ENCODE results near the gene CAMK2N2.
"Not testable (repeated sequence)": the region's sequence is repeated elsewhere in the genome, so short reads cannot be mapped to it uniquely, and the experiment has no call there.

Gene CAMK2N2

DNA sequence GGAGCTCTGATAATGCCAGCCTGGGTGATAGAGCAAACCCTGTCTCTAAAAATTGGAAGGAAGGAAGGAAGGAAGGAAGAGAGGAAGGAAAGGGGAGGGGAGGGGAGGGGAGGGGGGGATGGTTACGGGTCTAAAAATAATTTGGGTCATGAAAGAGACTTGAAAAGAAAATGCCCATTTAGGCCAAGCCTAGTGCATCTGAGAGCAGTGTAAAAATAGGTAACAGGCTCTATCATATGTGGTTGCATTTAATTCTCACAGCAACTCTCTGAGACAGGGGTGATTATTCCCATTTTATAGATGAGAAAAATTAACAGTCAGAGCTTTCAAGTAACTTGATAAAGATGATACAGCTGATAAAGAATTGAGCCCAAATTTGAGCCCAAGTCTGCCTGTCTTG is 10.9 kb upstream of the CAMK2N2 start:
- no peak for DNase-seq

DNA sequence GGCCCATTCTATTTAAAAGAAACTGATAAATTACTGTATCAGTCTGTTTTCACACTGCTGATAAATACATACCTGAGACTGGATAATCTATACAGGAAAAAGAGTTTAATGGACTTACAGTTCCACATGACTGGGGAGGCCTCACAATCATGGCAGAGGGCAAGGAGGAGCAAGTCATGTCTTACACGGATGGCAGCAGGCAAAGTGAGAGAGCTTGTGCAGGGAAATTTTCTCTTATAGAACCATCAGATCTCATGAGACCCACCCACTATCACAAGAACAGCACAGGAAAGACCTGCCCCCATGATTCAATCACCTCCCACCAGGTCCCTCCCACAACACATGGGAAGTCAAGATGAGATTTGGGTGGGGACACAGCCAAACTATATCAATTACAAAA is 5.9 kb upstream of the CAMK2N2 start:
- not testable (repeated sequence) for DNase-seq

DNA sequence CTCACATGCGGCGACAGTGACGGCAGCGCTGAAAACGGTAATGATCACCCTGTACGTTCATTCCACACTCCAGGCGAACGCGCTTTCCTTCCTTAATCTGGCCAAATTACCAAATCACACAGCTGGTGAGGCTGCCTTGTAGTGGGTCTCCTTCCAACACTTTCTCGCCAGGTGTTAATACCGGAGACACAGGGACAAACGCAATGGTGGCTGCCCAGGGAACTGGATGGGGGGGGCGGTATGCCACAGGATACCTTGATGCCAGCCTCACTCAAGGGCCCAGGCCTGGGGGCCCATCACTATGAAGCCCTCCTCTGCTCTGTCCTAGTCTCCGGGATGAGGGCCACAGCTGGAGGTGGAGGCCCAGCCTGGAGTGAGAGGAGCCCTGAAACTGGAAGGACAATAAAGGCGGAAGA is 1.4 kb upstream of the CAMK2N2 start:
- no peak for DNase-seq

DNA sequence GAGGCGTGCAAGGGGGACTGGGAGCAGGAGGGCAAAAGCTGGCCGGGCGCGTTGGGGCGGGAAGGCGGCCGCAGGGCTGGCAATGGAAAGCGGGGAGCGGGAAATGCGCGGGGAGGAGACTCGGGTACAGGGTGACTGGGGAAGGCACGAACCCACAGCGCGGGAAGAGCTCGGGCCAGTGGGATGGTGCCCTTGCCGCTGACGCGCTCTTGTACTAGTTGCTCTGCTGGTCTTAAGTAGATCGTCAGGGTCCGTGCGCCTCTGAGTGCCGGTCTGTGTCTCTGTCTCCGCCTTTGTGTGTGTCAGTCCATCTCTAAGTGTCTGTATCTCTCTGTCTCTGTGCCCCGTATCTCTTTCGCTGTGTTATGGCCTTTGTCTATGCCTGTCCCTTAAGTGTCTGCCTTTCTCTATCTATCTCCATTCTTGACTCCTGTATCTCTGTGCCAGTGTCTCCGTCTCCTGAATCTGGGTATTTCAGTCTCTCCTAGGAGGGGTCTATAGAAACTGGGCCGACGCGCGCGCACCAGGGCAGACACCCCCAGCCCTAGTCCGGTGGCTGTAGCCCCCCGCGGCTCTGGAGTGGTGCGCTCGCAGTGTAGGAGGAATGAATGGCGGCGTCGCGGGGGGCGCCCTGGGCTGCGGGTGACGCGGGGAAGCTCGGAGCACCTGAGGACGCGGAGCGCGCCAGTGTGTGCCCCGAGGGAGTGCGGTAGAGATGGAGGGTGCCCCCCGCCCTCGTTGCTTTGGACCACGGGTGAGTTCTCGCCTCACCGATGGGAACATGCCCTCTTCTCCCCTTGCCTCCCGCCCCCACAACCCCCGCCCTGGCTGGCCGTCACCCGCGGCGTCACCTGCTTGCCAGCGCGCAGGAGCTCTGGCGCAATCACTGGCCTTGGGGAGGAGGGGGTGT is 756 bp upstream of the CAMK2N2 start:
- no peak for DNase-seq

DNA sequence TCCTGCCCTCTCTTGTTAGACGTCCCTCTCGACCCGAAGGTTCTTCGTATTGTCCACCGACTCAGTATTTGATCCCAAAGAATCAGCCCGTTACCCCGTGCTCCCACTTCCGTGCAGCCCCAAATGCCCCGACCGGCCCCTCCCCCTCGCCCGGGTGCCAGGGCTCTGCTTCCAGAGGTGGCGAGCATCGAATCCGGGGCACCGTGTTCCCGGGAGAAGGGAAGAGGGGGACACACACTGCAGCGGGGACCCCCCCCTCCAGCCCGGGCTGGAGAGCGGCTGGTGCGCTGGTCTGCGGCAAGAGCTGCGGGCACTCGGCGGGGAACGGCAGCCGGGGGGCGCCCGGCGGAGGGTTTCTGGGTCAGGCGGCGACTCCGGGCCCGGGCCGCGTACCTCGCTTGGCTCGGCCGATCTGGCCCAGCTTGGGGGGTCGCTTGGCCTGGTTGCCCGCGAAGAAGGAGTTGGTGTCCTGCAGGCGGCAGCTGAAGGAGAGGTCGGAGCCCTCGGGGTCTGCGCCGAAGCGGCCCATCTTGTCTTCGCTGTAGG is 556 bp downstream of the CAMK2N2 start:
- DNase-seq: no peak

DNA sequence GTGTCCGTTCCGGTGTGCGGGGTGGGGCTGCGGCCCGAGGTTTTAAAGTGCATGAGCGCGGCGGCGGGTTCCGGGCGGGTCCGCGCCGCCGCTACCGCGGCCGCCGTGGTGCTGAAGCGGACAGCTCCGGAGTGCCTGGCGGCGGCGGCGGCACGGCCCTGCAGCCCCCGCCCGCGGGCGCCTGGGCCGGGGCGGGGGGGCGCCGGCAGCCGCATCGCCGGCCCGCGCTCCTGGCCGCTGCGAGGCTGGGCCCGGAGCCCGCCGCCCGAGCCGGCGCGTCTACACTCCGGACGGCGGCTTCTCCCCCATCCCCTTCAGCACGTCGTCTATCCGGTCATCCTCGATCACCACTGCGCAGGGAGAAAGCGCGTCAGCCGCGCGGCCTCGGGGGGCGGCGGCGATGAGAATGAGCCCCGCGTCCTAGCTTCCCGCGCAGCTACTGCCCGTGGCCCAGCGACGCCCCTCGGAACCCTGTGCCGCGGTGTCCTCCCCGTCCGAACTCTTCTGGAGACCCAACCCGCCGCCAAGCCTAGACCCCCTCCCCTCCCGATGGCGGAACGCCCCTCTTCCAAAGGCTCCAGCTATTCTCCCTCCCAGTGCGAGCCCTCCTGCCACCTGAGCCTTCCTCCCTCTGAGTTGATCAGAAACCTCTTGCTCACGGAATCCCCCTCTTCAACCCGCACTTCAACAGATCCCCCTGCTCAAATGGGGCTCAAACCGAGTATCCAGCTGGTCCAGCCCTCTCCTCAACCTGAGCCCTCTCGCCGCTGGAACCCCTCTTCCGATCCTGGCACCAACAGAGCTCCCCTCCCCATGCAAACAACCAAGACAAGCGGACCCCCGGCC is 1.3 kb downstream of the CAMK2N2 start:
- no peak for DNase-seq

DNA sequence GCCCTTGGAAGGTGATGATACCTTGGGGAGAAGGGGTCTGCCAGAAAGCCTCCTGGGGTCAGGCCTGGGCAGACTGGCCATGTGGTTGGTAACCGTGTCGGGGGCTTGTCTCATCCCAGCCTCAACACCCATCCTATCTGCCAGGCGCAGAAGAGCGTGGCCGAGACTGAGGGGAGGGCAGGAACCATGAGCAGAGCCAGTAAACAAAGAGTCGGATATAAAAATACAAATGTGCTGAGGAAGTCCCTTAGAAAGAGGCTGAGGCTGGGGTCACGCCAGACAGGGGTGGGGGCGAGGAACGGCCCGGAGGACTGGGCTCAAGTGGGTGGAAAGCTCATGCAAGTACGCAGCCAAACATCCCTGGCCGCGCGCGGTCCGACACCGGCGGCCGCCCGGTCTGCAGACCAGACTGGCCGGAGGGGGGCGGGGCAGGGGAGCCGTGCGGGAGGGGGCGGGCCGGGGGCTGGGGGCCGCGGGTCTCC is 1.9 kb downstream of the CAMK2N2 start:
- DNase-seq: no peak

DNA sequence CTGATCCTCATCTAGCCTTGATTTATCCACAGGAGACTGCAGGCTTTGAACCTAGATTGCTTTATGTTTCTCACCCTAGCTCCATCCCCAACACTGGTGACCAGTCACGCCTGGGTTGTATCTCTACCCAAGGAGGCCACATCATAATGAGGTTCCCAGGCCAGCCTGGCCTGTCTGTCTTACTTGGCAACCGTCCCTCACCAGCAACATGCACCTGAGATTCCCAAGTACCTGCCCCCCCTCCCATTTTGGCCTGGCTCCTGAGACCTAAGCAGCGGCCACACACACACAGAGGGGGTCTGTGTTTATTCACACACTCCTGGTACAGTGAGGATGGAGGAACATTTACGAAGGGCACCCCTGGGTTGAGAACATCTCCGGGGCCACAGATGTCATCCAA is 2.4 kb downstream of the CAMK2N2 start:
- DNase-seq: no peak

DNA sequence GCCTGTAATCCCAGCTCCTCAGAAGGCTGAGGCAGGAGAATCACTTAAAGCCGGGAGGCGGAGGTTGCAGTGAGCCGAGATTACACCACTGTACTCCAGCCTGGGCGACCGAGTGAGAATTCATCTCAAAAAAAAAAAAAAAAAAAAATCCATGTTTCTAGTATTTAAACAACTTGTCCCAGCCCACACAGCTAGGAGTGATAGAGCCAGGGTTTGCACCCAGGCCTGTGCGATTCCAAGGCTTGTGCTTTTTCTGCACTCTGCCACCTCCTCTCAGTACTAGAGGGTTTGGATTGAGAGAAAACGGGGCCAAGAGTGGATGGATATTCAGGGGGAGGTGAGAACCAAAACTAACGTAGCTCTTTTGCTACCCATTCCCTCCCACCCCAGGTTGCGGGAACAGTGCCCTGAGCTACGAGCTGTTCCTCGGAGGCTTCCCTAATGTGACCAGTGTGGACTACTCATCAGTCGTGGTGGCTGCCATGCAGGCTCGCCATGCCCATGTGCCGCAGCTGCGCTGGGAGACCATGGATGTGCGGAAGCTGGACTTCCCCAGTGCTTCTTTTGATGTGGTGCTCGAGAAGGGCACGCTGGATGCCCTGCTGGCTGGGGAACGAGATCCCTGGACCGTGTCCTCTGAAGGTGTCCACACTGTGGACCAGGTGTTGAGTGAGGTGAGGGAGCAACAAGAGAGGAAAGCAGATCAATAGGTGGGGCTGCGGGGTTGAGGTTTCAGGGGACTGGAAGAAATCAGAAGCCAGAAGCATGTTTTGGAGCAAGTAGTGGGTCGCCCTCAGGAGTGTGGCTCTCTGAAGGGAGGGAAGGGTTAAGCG is 4.1 kb downstream of the CAMK2N2 start:
- DNase-seq: no peak

DNA sequence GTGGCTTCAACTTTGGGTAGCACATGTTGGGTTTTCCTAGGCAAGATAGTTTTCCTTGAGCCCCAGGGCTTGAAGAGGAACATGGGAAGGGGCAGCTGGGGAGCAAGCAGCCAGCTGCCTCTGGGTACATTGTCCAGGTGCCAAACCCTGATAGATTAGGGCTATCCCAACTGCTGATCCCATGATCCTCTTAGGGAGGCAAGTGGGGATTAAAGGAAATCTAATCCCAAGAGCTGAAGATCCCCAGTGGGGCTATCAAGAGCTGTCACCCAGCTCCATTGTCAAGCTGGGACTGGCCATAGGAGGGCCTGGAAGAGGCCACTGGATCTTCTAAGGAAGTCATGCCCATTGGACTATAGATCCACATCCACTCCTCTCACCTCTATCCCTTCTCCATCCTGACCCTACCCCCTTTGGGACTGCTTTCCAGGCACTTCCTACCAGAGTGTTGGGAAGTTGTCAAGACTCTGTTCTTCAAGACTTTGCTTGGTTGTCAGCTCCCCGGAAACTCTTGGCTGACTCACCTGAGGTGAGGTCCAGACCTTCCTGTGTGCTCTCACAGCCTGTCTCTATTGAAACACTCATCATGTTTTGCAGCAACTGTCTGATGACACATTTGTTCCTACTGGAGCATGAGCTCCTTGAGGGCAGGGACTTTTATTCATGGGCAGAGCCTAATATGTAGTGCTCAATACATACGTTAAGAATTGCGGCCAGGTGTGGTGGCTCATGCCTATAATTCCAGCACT is 5.9 kb downstream of the CAMK2N2 start:
- DNase-seq: no peak

DNA sequence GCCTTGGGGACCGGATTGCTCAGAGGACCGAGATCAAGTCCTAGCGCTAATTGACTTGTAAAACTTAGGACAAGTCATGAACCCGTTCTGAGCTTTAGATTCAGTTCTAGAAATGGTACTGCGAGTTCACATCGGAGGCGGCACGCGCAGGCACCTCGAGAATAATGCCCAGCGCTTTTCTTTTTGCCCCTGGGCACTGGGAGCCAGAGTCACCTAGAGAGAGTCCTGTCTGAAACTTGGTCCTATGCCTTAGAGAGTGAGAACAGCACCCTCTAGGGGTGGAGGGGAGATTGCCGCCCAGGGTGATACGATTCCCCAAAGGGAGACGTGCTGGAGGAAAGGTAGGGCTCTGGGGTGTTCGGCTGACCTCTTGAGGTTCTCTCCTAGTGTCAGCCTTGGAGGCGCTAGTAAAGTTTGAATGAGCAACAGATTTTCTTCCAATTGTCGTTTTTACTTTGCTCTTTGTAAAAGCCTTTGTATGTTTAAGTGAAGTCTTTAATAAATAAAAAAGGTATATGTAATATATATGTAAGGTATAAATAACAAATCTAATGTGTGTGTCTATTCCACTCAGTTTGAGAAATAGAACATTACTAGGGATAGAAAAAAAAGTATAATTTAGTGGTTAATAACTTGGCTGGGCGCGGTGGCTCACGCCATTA is 11.1 kb downstream of the CAMK2N2 start:
- DNase-seq: peak; percentile 63 to 82

DNA sequence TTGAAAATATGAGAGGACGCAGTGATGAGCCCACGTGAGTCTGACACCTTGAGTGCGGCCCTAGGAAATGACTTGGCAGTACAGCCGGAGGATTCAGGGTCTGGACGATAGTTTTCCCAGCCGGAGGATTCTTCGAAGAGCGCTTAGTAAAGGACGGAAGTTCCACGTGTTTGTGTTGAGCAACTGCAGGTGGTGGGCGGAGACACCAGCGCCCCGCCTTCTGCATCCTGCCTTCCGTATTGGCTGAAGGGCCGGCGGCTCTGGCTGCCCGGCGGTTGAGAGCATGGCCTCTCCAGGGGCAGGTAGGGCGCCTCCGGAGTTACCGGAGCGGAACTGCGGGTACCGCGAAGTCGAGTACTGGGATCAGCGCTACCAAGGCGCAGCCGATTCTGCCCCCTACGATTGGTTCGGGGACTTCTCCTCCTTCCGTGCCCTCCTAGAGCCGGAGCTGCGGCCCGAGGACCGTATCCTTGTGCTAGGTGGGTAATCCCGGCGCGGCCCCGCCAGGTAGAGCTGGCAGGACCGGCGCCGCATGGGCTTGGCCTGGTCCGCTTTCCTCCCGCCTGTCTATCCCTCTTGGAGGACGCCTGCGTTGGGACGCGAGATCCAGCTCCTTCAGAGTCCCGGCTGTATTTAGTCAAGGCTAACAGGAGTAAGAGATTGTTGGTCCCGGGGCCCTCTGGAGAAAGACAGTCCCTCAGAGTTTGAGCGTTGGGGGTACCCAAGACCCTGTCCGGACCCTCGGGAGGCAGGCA is 11.8 kb downstream of the CAMK2N2 start, which contains the start of gene EEF1AKMT4:
Gene EEF1AKMT4 (plus strand): TSS at position 261 of the 755 bp plus-strand sequence. CDS start 23 bp downstream, at position 284.
- peak; percentile 88 to 93 for DNase-seq

DNA sequence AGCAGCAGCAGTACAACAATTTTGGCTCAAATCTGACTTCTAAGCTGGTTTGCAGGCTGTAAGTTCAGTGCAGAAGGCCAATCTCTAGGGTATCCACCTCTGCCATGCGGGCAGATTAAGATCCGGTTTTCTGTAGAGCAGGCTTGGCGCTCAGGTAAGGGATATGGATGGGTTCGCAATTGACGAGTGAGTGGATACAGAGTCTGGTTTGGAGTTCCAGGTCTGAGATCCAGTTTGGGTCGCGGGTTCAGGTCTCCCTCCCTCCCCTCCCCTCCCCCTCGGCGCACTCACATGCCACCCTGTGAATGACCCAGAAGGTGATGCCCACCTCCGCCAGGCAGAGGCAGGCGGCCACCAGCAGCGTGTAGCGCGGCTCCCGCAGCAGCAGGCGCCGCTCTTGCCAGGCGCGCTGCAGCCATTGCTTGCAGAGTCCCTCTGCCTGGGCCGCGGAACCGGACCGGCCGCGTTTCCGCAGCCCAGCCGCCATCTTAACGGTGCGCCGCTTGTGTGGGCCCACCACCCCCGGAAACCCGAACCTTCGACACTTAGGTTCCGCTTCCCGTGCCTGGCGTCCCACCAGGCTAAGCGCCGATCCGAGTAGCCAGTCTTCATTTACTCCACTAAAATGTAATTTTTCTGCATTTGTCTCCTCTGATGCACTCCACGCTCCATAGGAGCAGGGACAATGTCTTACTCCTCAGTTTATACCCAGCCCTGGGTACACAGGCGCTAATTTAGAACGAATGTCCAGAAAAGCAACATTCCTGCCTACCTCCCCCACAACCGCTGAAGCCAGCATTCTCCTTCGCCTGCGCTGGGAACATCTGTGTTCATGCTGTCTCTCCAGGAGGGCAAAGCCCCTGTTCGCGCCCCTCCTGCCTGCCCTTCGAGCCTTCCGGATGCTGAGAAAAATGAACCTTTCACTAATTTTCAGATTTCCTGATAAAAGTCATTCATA is 12.6 kb downstream of the CAMK2N2 start, which contains the start of gene ALG3:
Gene ALG3 (minus strand): TSS at position 509 of the 958 bp plus-strand sequence. CDS start 22 bp downstream, at position 487.
- DNase-seq: peak; percentile 60 to 68

DNA sequence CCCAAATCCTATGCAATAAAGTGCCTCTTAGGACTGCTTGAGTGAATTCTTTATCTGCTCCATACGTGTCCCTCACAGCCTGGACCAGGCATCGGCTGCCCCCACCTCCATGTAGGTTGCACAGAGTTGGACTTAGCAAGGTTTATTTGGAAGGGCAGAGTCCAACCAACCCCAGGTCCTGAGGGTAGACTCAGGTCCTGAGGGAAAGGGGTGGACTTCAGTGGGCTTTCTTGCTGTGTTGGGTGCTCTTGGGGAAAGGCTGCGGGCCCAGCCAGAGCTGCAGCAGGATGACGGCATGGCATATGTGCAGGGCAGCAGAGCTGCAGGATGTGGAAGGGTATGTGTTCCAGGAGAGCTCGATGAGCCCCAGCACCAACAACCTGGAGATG is 19.1 kb downstream of the CAMK2N2 start:
- no peak for DNase-seq

DNA sequence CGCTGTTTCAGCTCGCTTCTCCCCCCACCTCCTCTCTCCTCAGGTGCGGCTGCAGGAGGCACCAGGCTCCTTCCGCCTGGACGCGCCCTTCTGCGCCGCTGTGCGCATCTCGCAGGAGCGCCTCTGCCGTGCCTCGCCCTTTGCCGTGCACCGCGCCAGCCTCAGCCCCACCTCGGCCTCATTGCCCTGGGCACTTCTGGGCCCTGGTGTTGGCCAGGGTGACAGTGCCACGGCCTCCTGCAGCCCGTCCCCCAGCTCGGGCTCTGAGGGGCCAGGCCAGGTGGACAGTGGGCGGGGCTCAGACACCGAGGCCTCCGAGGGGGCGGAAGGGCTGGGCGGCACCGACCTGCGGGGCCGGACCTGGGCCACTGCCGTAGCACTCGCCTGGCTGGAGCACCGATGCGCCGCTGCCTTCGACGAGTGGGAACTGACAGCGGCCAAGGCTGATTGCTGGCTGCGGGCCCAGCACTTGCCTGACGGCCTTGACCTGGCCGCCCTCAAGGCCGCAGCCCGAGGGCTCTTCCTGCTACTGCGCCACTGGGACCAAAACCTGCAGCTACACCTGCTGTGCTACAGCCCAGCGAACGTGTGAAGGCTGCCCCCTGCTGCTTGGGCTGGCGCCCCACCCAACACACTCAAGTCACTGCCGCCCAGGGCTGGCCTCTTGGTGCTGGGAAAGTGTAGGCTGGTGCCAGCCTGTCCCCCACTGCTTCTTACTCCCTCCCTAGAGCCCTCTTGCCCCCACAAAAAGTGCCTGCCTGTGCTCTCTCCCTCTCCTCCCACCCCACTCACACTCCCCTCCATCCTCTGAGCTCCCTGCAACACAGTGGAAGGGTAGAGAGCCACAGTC is 19.7 kb downstream of the CAMK2N2 start:
- no peak for DNase-seq

DNA sequence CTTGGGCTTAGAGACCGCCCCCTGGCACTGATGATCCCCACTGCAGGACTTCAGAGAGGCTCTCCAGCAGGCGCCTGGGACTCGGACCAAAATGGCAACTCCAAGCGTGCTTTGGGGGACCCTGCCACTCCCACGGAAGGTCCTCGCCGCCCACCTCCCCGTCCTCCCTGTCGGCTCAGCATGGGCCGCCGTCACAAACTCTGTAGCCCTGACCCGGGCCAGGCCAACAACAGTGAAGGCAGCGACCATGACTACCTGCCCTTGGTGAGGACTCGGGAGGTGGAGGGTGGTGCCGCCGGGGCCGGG is 20.3 kb downstream of the CAMK2N2 start:
- DNase-seq: no peak

DNA sequence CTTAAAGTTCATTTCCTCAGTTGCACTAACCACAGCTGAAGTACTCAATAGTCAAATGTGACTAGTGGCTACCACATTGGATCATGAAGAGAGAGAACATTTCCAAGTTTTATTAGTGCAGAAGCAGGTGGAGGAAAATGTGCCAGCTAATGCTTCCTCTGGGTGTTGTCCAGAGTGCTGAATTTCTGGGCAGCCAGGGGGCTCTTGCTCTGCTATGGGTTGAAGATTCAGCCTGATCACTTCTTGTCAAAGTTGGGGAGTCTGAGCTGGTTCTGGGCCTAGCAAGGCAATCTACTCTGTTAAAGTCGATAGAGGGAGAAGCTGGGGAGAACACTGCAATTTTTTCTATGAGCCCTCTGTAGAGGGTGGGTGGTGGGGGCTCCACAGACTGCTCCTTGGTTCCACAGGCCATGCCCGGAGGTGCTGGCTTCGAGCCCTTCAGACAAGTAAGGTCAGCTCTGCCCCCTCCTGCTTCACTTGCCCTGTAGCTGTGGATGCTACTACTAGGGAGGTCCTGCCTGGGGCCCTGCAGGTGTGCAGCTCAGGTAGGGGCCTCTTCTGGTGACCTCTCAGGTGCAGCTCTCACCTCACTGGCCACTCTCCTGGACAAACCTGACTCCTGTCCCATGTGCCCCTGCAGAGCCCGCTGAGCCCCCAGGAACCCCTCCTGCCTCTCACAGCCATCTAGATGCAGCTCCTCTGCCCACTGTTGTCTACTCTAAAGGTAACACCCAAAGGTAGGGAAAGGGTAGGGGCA is 20.8 kb downstream of the CAMK2N2 start:
- DNase-seq: no peak

Data from hippocampal formation (tissue), 2 donors.